ENCODE measurements around the gene SSU72.

Gene SSU72

DNA sequence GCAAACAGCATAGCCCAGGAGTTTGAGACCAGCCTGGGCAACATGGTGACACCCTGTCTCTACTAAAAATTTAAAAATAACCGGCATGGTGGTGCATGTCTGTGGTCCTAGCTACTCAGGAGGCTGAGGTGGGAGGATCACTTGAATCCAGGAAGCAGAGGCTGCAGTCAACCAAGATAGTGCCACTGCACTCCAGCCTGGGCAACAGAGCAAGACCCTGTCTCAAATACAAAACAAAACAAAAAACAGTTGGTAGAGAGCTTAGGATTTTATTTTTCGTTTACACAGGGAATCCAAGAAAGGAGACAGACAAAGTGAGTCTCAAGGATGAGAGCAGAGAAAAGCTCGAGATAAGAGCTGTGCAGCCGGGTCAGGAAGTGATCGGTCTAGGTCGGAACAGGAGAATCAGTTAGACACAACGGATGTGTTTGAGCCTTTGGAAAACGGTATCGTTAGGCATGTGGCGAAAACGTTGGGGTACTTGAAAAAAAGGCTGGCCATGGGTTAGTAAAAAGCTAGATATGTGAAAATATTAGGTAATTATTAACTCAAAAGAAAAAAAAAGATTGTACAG lies 38.9 kb upstream of the SSU72 start:
- peak overlapping the region; percentile 99 for H3K27ac ChIP-seq
- ChIA-PET POLR2A (ENCODE audit: low non-redundant PET) (no interaction called here), CTCF (interaction anchor here (0.9 kb wide), 1 partner anchor 12 kb away, joined by 3 read pairs; no protein-coding TSS in a partner anchor)
- TF ChIP-seq, protein P1, sequence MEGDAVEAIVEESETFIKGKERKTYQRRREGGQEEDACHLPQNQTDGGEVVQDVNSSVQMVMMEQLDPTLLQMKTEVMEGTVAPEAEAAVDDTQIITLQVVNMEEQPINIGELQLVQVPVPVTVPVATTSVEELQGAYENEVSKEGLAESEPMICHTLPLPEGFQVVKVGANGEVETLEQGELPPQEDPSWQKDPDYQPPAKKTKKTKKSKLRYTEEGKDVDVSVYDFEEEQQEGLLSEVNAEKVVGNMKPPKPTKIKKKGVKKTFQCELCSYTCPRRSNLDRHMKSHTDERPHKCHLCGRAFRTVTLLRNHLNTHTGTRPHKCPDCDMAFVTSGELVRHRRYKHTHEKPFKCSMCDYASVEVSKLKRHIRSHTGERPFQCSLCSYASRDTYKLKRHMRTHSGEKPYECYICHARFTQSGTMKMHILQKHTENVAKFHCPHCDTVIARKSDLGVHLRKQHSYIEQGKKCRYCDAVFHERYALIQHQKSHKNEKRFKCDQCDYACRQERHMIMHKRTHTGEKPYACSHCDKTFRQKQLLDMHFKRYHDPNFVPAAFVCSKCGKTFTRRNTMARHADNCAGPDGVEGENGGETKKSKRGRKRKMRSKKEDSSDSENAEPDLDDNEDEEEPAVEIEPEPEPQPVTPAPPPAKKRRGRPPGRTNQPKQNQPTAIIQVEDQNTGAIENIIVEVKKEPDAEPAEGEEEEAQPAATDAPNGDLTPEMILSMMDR (conservative IDR thresholded peaks at IDR 0.05; ENCODE audit: low read depth): no peak
- no peak for DNase-seq (ENCODE audit: low spot score)

GRCh38 chr1:1612104-1612400 lies 37.4 kb upstream of the SSU72 start:
- POLR2A ChIA-PET (ENCODE audit: low non-redundant PET): no interaction called here
- H3K27ac ChIP-seq: no peak overlapping the region
- CTCF ChIA-PET: no interaction called here
- TF ChIP-seq, protein P1 (conservative IDR thresholded peaks at IDR 0.05; ENCODE audit: low read depth): no peak
- DNase-seq (ENCODE audit: low spot score): no peak

GRCh38 chr1:1610796-1611195 lies 36.1 kb upstream of the SSU72 start:
- H3K27ac ChIP-seq: 0 out of 2 replicates have a peak overlapping the region, but pooled peaks have one; percentile 2
- DNase-seq (ENCODE audit: low spot score): no peak
- CTCF ChIA-PET: no interaction called here
- TF ChIP-seq, protein P1 (conservative IDR thresholded peaks at IDR 0.05; ENCODE audit: low read depth): no peak
- POLR2A ChIA-PET (ENCODE audit: low non-redundant PET): interaction anchor here (0.6 kb wide), 1 partner anchor 13 kb away, joined by 11 read pairs; no protein-coding TSS in a partner anchor

DNA sequence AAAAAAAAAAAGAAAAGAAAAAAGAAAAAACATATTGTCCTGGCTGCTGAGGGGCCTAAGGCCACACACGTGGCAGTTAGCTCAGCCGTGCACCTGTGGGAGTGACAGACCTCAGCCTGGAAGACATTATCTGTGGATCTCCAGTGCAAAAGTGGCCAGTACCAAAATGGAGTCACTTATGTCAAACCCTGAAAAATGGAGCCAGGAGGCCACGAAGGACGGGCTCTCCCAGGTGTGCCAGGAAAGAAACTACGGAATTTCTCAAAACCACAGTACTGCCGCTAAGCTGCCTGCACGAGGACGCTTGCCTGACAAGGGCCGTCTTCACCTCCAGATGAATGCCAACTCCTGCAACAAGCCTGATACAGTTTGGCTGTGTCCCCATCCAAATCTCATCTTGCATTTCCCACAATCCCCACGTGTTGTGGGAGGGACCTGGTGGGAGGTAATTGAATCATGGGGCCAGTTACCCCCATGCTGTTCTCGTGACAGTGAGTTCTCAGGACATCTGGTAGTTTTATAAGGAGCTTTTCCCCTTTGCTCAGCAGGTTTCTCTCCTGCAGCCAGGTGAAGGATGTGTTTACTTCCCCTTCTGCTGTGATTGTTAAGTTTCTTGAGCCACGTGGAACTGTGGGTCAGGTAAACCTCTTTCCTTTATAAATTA lies 35.3 kb upstream of the SSU72 start:
- H3K27ac ChIP-seq: no peak overlapping the region
- TF ChIP-seq, protein P1 (conservative IDR thresholded peaks at IDR 0.05; ENCODE audit: low read depth): no peak
- no peak for DNase-seq (ENCODE audit: low spot score)
- ChIA-PET CTCF (interaction anchor here (0.7 kb wide), 1 partner anchor 432 kb away, joined by 3 read pairs; no protein-coding TSS in a partner anchor), POLR2A (ENCODE audit: low non-redundant PET) (interaction anchor here (0.7 kb wide), 1 partner anchor 25 kb away, joined by 6 read pairs; no protein-coding TSS in a partner anchor)

- POLR2A ChIA-PET (ENCODE audit: low non-redundant PET): no interaction called here
These were observed 31.6 kb upstream of the SSU72 start for GRCh38 chr1:1606232-1606631.

GRCh38 chr1:1605724-1606123 lies 31.1 kb upstream of the SSU72 start:
- ChIA-PET POLR2A (ENCODE audit: low non-redundant PET) (no interaction called here), CTCF (no interaction called here)
- TF ChIP-seq, protein P1 (conservative IDR thresholded peaks at IDR 0.05; ENCODE audit: low read depth): no peak
- no peak overlapping the region for H3K27ac ChIP-seq
- no peak for DNase-seq (ENCODE audit: low spot score)

More at GRCh38 chr1:1606232-1606631, 31.6 kb upstream of the SSU72 start:
- CTCF ChIA-PET: no interaction called here
- H3K27ac ChIP-seq: no peak overlapping the region
- TF ChIP-seq, protein P1 (conservative IDR thresholded peaks at IDR 0.05; ENCODE audit: low read depth): no peak
- no peak for DNase-seq (ENCODE audit: low spot score)
